HCT116 (cell line): ENCODE results near the gene FAM98B. TPM values are rescaled to one million over a fixed set of nuclear protein-coding genes. Genes with fewer than 3 reads are reported as not detected.

Source experiments
- ATAC-seq: fragments of 200-7000 bp; cut with Tn5 transposase; 2 replicates; pipeline ENCODE4 v1.9.1; 2020; ENCODE audit warnings: mild to moderate bottlenecking, moderate library complexity
- BruUV-seq: library from RNA; stranded (reverse); fragments of 400-500 nt; replicated peaks from 2 replicates; lab custom pipeline; 2021; lab: Mats Ljungman, UMichigan
- CTCF ChIA-PET: fragments of 300-600 bp; sonication (Branson Sonifier 250); formaldehyde crosslinking; loops from one replicate; lab custom pipeline; 2021; ENCODE audit warnings: antibody characterized with exemption; lab: Charles Lee
- POLR2A ChIA-PET: fragments of 300-600, 350-600 bp; sonication (Branson Sonifier 250); formaldehyde crosslinking; loops from one replicate; lab custom pipeline; 2021; ENCODE audit warnings: antibody characterized with exemption; lab: Charles Lee
- RAD21 ChIA-PET, 2 experiments: fragments of 300-600 bp; sonication (Branson Sonifier 250); formaldehyde crosslinking; loops; one replicate each; lab custom pipeline; 2023; ENCODE audit warnings: low total read pairs in 2 of 2; ENCODE audit not compliant: uncharacterized antibody in 2 of 2, unreplicated experiment in 2 of 2, low non-redundant PET in 1 of 2; lab: Charles Lee
- DNase-seq: peaks from one replicate; pipeline ENCODE4 v3.0.0-alpha.2; 2010; ENCODE audit warnings: low read depth, low spot score
- H2AFZ ChIP-seq: fragments of 200-600 bp; shearing (Covaris generic), sonication (generic); 2 replicates; pipeline ENCODE4 v1.6.1; 2017; ENCODE audit warnings: low read depth, mixed run types, mixed read lengths, antibody characterized with exemption, low read length; ENCODE audit not compliant: poor library complexity, severe bottlenecking
- H3K27ac ChIP-seq: 2 replicates; pipeline ENCODE4 v1.5.1; 2012; ENCODE audit warnings: low read depth, low read length
- H3K27me3 ChIP-seq: fragments of 200-600 bp; sonication (generic); 2 replicates; pipeline ENCODE4 v1.6.1; 2016; ENCODE audit warnings: mixed run types, low read length, mixed read lengths; ENCODE audit not compliant: insufficient read depth
- H3K36me3 ChIP-seq, 2 experiments: fragments of 200-500 bp in 1 of 2; fragments of 200-600 bp in 1 of 2; sonication (Bioruptor generic) in 1 of 2; sonication (generic) in 1 of 2; 2 replicates each; pipeline versions ENCODE4 v1.5.1 to v1.6.1; 2014 to 2016; ENCODE audit warnings: low read length in 2 of 2, inconsistent platforms in 1 of 2, mixed read lengths in 1 of 2, mixed run types in 1 of 2; ENCODE audit not compliant: insufficient read depth in 2 of 2, control insufficient read depth in 1 of 2
- H3K4me1 ChIP-seq, 2 experiments: fragments of 200-600 bp in 1 of 2; sonication (generic) in 1 of 2; 2 replicates each; pipeline versions ENCODE4 v1.5.1 to v1.6.1; 2012 to 2017; ENCODE audit warnings: low read length in 2 of 2, inconsistent platforms in 1 of 2, mild to moderate bottlenecking in 1 of 2, mixed read lengths in 1 of 2, mixed run types in 1 of 2, moderate library complexity in 1 of 2; ENCODE audit not compliant: insufficient read depth in 2 of 2, control insufficient read depth in 1 of 2
- H3K4me2 ChIP-seq: fragments of 200-600 bp; sonication (generic); 2 replicates; pipeline ENCODE4 v1.6.1; 2017; ENCODE audit warnings: mixed run types, low read length, mixed read lengths
- H3K4me3 ChIP-seq, 2 experiments: fragments of 200-600 bp in 1 of 2; sonication (generic) in 1 of 2; replicated peaks in 1 of 2; 2 replicates each; pipeline ENCODE4 v1.5.1; 2011 to 2016; ENCODE audit warnings: low read length in 2 of 2, control low read depth in 1 of 2, low read depth in 1 of 2, mild to moderate bottlenecking in 1 of 2, mixed read lengths in 1 of 2, mixed run types in 1 of 2
- H3K79me2 ChIP-seq: fragments of 200-600 bp; sonication (generic); 2 replicates; pipeline ENCODE4 v1.6.1; 2017; ENCODE audit warnings: mild to moderate bottlenecking, mixed run types, low read length, moderate library complexity, mixed read lengths; ENCODE audit not compliant: insufficient read depth
- H3K9ac ChIP-seq: fragments of 200-600 bp; sonication (generic); 2 replicates; pipeline ENCODE4 v1.6.1; 2016; ENCODE audit warnings: low read length, mixed read lengths
- H3K9me2 ChIP-seq: fragments of 200-600 bp; sonication (generic), shearing (Covaris generic); 2 replicates; pipeline ENCODE4 v1.6.1; 2017; ENCODE audit warnings: mixed run types, mild to moderate bottlenecking, moderate library complexity; ENCODE audit not compliant: insufficient read depth
- H3K9me3 ChIP-seq, 2 experiments: fragments of 200-500 bp in 1 of 2; fragments of 200-600 bp in 1 of 2; sonication (Bioruptor generic) in 1 of 2; sonication (generic) in 1 of 2; 2 replicates each; pipeline ENCODE4 v1.6.1; 2014 to 2017; ENCODE audit warnings: low read length in 2 of 2, mixed read lengths in 2 of 2, inconsistent platforms in 1 of 2, low read depth in 1 of 2, mild to moderate bottlenecking in 1 of 2, mixed run types in 1 of 2, moderate library complexity in 1 of 2; ENCODE audit not compliant: control insufficient read depth in 1 of 2, insufficient read depth in 1 of 2
- H4K20me1 ChIP-seq: fragments of 200-600 bp; sonication (generic), shearing (Covaris generic); 2 replicates; pipeline ENCODE4 v1.6.1; 2017; ENCODE audit warnings: mixed run types, mild to moderate bottlenecking, moderate library complexity; ENCODE audit not compliant: insufficient read depth
- CBX3 ChIP-seq: IDR thresholded peaks from 2 replicates; pipeline ENCODE4 v1.6.1; 2012; ENCODE audit warnings: low read depth
- EGR1 ChIP-seq: IDR thresholded peaks from 2 replicates; pipeline ENCODE4 v1.6.1; 2012; ENCODE audit warnings: low read depth
- EZH2 ChIP-seq: fragments of 200-600 bp; sonication (generic); IDR thresholded peaks from 2 replicates; pipeline ENCODE4 v1.6.1; 2017; ENCODE audit warnings: antibody characterized with exemption, mixed run types
- EZH2phosphoT487 ChIP-seq: fragments of 200-600 bp; IDR thresholded peaks from 2 replicates; pipeline ENCODE4 v1.6.1; 2018; ENCODE audit warnings: antibody characterized with exemption, borderline replicate concordance
- REST ChIP-seq: IDR thresholded peaks from 2 replicates; pipeline ENCODE4 v1.6.1; 2012; ENCODE audit warnings: low read depth
- TCF7L2 ChIP-seq: IDR thresholded peaks from 2 replicates; pipeline ENCODE4 v1.7.0; 2011; ENCODE audit warnings: borderline replicate concordance, inconsistent platforms; ENCODE audit not compliant: insufficient read depth, insufficient read length; ENCODE audit errors: extremely low read depth
- YY1 ChIP-seq: IDR thresholded peaks from 2 replicates; pipeline ENCODE4 v1.6.1; 2011; ENCODE audit warnings: low read length, low read depth, moderate library complexity, mild to moderate bottlenecking; ENCODE audit not compliant: insufficient replicate concordance; ENCODE audit errors: extremely low read depth
- ZBTB33 ChIP-seq: IDR thresholded peaks from 2 replicates; pipeline ENCODE4 v1.6.1; 2011; ENCODE audit warnings: mild to moderate bottlenecking, low read length, moderate library complexity; ENCODE audit not compliant: insufficient replicate concordance; ENCODE audit errors: extremely low read depth
- ZFX ChIP-seq: fragments of 450-650 bp; IDR thresholded peaks from 2 replicates; pipeline ENCODE4 v1.6.1; 2017
- intact Hi-C: fragments of 100-400 bp; cut with micrococcal nuclease; formaldehyde crosslinking; loops from 2 replicates; pipeline ENCODE4 v1.10.0; 2022
- total RNA-seq: library from RNA; stranded (reverse); gene quantifications from one replicate; pipeline ENCODE4 v1.2.1, GENCODE V29; 2021; ENCODE audit not compliant: unreplicated experiment

FAM98B gene
- total RNA-seq, 1 experiment from 2014 or later = 44.3 TPM

- Histone ChIP-seq H3K27ac (no peak overlapping the region), H3K4me1 (no peaks in the 10 kb centered on the region), H3K9me2 (no peaks in the 10 kb centered on the region), H2AFZ (no peak overlapping the region), H3K36me3 (no peaks in the 10 kb centered on the region), H3K4me2 (no peak overlapping the region), H3K9ac (no peak overlapping the region), H3K27me3 (no peaks in the 10 kb centered on the region), H3K79me2 (no peaks in the 10 kb centered on the region), H3K4me3 (no peak overlapping the region), H4K20me1 (no peaks in the 10 kb centered on the region), H3K9me3 (no peaks in the 10 kb centered on the region)
- RAD21 ChIA-PET = no interaction called here
- CTCF ChIA-PET = no interaction called here
- BruUV-seq = no TSS peak
- no peak for TF ChIP-seq ZFX
- no peak for TF ChIP-seq EZH2
- no peak for TF ChIP-seq REST
- intact Hi-C loops = no loop called here
- ATAC-seq (no peak), DNase-seq (no peak)
- POLR2A ChIA-PET = no interaction called here
Observed at GRCh38 chr15:38496151-38496550, 42.2 kb downstream of the FAM98B start.

- intact Hi-C loops = no loop called here
- DNase-seq (no peak), ATAC-seq (no peak)
- H3K27ac ChIP-seq = no peak overlapping the region
- no TSS peak for BruUV-seq
- H3K9ac ChIP-seq = no peak overlapping the region
- no peak overlapping the region for H3K4me3 ChIP-seq
- no peaks in the 10 kb centered on the region for H4K20me1 ChIP-seq
- no peak overlapping the region for H3K4me2 ChIP-seq
- no peaks in the 10 kb centered on the region for H3K9me2 ChIP-seq
- RAD21 ChIA-PET = no interaction called here
- TF ChIP-seq ZBTB33 = no peak
- no peak for TF ChIP-seq YY1
- no peak for TF ChIP-seq TCF7L2
- TF ChIP-seq CBX3 = no peak
- TF ChIP-seq EZH2 = no peak
- TF ChIP-seq EGR1 = no peak
- TF ChIP-seq EZH2phosphoT487 = no peak
- H3K36me3 ChIP-seq = no peaks in the 10 kb centered on the region; a peak in 1 of 4 replicates
- H3K27me3 ChIP-seq = no peaks in the 10 kb centered on the region
- no peaks in the 10 kb centered on the region for H3K4me1 ChIP-seq
- H2AFZ ChIP-seq = no peak overlapping the region
- CTCF ChIA-PET = no interaction called here
- POLR2A ChIA-PET = no interaction called here
- H3K79me2 ChIP-seq = no peaks in the 10 kb centered on the region
- no peaks in the 10 kb centered on the region for H3K9me3 ChIP-seq
Observed at GRCh38 chr15:38499651-38500050, 45.7 kb downstream of the FAM98B start.
